Heart left ventricle (tissue), 13 donors: Measurements from ENCODE around the gene MCTP1.

ENCODE experiments used
- POLR2A ChIP-seq, 2 donors: fragments of 450-650 bp; IDR thresholded peaks; one replicate each; pipeline ENCODE4 v1.6.1; 2017; ENCODE audit warnings: antibody characterized with exemption in 2 of 2, mild to moderate bottlenecking in 2 of 2, moderate library complexity in 2 of 2
- TF ChIP-seq, protein P1 (sequence below), 12 donors: fragments of 200-600 bp; sonication (generic) in 4 of 12; IDR thresholded peaks; one replicate each; pipeline versions ENCODE4 v1.5.0 to v1.8.0; 2018 to 2022; ENCODE audit warnings: antibody characterized with exemption in 12 of 12, mild to moderate bottlenecking in 5 of 12
- donor health status: ischemic (EF 13 %, LVEDD 7.1; RV severe dilation, severe dysfunction).
- donor health status: DM: no; HTN: yes; CAD: no.
- donor health status: DM: no; HTN: no; CAD: no.
- donor health status: ischemic (EF 25% LVEDD 6.9; RV normal size, moderate dysfunction).
- donor health status: ischemic (EF 25% LVEDD 5.7; RV mildly dilated, moderate dysfunction).
- donor health status: ischemic (EF 35%, LVEDD 5.7; RV mildly dilated, moderate dysfunction).
- donor health status: nonischemic (EF 11% LVEDD 7.7; RV severe dilation, severe dysfunction).
- donor health status: DM: yes; HTN: yes; CAD: no.
- donor health status: PGD.
- donor health status: ischemic (EF 29% LVEDD 5.4; RV normal size, mild dysfunction).
- donor health status: nonischemic (EF 23%, LVEDD 6.1; RV moderate dilation, normal function).

DNA sequence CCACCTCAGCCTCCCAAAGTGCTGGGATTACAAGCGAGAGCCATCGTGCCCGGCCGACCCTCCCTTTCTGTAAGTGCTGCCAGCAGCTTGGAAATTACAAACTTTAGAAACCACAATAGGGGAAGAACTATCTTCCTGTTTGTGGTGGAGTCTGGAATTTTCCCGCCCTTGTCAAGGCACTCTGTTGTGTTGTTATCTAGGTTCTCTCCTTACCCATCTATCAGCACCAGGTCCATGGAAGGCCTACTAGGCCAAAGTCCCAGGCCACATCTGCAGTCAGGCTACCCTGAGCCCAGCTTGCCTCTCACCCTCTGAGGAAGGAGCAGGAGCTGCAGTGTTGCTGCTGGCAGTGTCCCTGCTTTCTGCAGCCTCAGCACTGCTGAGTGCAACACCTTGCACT is 214.9 kb downstream of the MCTP1 start:
- TF ChIP-seq, protein P1, sequence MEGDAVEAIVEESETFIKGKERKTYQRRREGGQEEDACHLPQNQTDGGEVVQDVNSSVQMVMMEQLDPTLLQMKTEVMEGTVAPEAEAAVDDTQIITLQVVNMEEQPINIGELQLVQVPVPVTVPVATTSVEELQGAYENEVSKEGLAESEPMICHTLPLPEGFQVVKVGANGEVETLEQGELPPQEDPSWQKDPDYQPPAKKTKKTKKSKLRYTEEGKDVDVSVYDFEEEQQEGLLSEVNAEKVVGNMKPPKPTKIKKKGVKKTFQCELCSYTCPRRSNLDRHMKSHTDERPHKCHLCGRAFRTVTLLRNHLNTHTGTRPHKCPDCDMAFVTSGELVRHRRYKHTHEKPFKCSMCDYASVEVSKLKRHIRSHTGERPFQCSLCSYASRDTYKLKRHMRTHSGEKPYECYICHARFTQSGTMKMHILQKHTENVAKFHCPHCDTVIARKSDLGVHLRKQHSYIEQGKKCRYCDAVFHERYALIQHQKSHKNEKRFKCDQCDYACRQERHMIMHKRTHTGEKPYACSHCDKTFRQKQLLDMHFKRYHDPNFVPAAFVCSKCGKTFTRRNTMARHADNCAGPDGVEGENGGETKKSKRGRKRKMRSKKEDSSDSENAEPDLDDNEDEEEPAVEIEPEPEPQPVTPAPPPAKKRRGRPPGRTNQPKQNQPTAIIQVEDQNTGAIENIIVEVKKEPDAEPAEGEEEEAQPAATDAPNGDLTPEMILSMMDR (IDR thresholded peaks at IDR 0.05): no peak
- TF ChIP-seq POLR2A (IDR thresholded peaks at IDR 0.05): no peak
